ENCODE measurements around the gene PARD3.

DNA sequence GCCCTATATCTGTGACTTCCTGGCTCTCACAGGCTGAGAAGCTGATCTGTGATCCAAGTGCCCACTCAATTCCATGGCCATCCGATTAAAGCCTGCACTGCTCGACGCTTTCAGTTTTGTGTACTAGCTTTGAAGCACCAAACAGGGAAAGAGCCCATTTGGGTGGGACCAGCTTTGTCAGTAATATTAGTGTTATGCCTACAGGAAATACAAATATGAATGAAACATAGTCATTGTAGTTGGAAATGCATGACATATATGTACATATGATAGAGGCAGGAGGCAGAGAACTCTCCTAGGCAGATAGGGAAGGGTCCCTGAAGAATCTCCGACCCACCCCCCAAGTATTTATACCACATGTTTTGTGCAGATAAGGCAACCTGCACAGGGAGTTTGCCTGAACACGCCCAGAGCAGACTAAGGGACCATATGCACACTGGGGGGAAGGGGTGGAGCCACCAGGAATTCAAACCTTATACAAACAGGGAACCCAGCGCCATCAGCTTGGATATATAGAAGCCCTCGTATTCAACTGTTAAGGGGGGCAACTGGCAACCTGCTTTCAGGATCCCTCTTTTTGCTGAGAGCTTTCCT is 653.2 kb downstream of the PARD3 start:
- TF ChIP-seq POLR2A (IDR thresholded peaks at IDR 0.05) (no peak), EP300 (IDR thresholded peaks at IDR 0.05) (no peak), POLR2AphosphoS5 (IDR thresholded peaks at IDR 0.05) (no peak)
- TF ChIP-seq, protein P1, sequence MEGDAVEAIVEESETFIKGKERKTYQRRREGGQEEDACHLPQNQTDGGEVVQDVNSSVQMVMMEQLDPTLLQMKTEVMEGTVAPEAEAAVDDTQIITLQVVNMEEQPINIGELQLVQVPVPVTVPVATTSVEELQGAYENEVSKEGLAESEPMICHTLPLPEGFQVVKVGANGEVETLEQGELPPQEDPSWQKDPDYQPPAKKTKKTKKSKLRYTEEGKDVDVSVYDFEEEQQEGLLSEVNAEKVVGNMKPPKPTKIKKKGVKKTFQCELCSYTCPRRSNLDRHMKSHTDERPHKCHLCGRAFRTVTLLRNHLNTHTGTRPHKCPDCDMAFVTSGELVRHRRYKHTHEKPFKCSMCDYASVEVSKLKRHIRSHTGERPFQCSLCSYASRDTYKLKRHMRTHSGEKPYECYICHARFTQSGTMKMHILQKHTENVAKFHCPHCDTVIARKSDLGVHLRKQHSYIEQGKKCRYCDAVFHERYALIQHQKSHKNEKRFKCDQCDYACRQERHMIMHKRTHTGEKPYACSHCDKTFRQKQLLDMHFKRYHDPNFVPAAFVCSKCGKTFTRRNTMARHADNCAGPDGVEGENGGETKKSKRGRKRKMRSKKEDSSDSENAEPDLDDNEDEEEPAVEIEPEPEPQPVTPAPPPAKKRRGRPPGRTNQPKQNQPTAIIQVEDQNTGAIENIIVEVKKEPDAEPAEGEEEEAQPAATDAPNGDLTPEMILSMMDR (IDR thresholded peaks at IDR 0.05): no peak
